Keratinocyte (primary cell): ENCODE measurements around the gene DNAJC17. TPM values are rescaled to one million over a fixed set of nuclear protein-coding genes. Genes with fewer than 3 reads are reported as not detected.

ENCODE experiments used
- DNase-seq: peaks from one replicate; pipeline ENCODE4 v3.0.0-alpha.2; 2011; ENCODE audit warnings: low read depth, missing footprints, low spot score
- FAIRE-seq: peaks from 2 replicates; lab custom pipeline; 2011; peaks lifted over from hg19 to GRCh38; lab: Jason Lieb, UNC
- H2AFZ ChIP-seq: 2 replicates; pipeline ENCODE4 v1.6.0; 2012; ENCODE audit warnings: low read length, control low read depth, inconsistent platforms; ENCODE audit not compliant: control insufficient read depth
- H3K27ac ChIP-seq: 2 replicates; pipeline ENCODE4 v1.5.1; 2011; ENCODE audit warnings: low read length; ENCODE audit not compliant: control insufficient read depth, insufficient read depth
- H3K27me3 ChIP-seq: 3 replicates; pipeline ENCODE4 v1.6.0; 2011; ENCODE audit warnings: low read length; ENCODE audit not compliant: control insufficient read depth, insufficient read depth; ENCODE audit errors: extremely low read depth
- H3K36me3 ChIP-seq, 2 experiments: 2 replicates in 1 of 2; 3 replicates in 1 of 2; pipeline ENCODE4 v1.5.1; 2011; ENCODE audit warnings: low read length in 2 of 2, mild to moderate bottlenecking in 1 of 2; ENCODE audit not compliant: control insufficient read depth in 2 of 2, insufficient read depth in 2 of 2; ENCODE audit errors: extremely low read depth in 1 of 2
- H3K4me1 ChIP-seq: 3 replicates; pipeline ENCODE4 v1.5.1; 2011; ENCODE audit warnings: low read length; ENCODE audit not compliant: control insufficient read depth, insufficient read depth; ENCODE audit errors: extremely low read depth
- H3K4me2 ChIP-seq: 3 replicates; pipeline ENCODE4 v1.6.0; 2011; ENCODE audit warnings: low read depth, low read length; ENCODE audit not compliant: control insufficient read depth, insufficient read depth; ENCODE audit errors: extremely low read depth
- H3K4me3 ChIP-seq, 3 experiments: fragments of 200-600 bp in 1 of 3; sonication (generic) in 1 of 3; 2 replicates in 2 of 3; 3 replicates in 1 of 3; pipeline ENCODE4 v1.5.1; 2011 to 2016; ENCODE audit warnings: low read length in 3 of 3, mild to moderate bottlenecking in 3 of 3, control low read depth in 2 of 3, inconsistent platforms in 1 of 3, low read depth in 1 of 3, mixed read lengths in 1 of 3, mixed run types in 1 of 3, moderate library complexity in 1 of 3; ENCODE audit not compliant: control insufficient read depth in 2 of 3, insufficient read depth in 2 of 3; ENCODE audit errors: extremely low read depth in 1 of 3
- H3K79me2 ChIP-seq: 2 replicates; pipeline ENCODE4 v1.6.0; 2012; ENCODE audit warnings: low read length; ENCODE audit not compliant: control insufficient read depth, insufficient read depth
- H3K9ac ChIP-seq: 3 replicates; pipeline ENCODE4 v1.6.0; 2011; ENCODE audit warnings: low read length; ENCODE audit not compliant: control insufficient read depth, insufficient read depth; ENCODE audit errors: extremely low read depth
- H3K9me1 ChIP-seq: 3 replicates; pipeline ENCODE4 v1.6.0; 2011; ENCODE audit warnings: low read length; ENCODE audit not compliant: control insufficient read depth, insufficient read depth; ENCODE audit errors: extremely low read depth
- H3K9me3 ChIP-seq: 2 replicates; pipeline ENCODE4 v1.5.1; 2012; ENCODE audit warnings: low read depth, low read length; ENCODE audit not compliant: control insufficient read depth
- H4K20me1 ChIP-seq: 3 replicates; pipeline ENCODE4 v1.6.0; 2011; ENCODE audit warnings: low read length; ENCODE audit not compliant: control insufficient read depth, insufficient read depth; ENCODE audit errors: extremely low read depth
- CTCF ChIP-seq, 3 experiments: IDR thresholded peaks in 1 of 3; conservative IDR thresholded peaks in 1 of 3; optimal IDR thresholded peaks in 1 of 3; 2 replicates in 2 of 3; 3 replicates in 1 of 3; pipeline versions ENCODE3 to v1.5.1; 2011; ENCODE audit warnings: low read length in 3 of 3, mild to moderate bottlenecking in 3 of 3, moderate library complexity in 2 of 3, control low read depth in 1 of 3, inconsistent platforms in 1 of 3; ENCODE audit not compliant: insufficient read depth in 2 of 3; ENCODE audit errors: extremely low read depth in 1 of 3
- EZH2 ChIP-seq: IDR thresholded peaks from one replicate; pipeline ENCODE4 v1.6.1; 2012; ENCODE audit warnings: inconsistent platforms, mild to moderate bottlenecking, low read length, moderate library complexity
- dilution Hi-C: fragments of 300-500 bp; cut with MboI; formaldehyde crosslinking; loops from one replicate; pipeline ENCODE4 v1.7.0; 2020; ENCODE audit warnings: low sequenced_read_pairs; ENCODE audit not compliant: extremely low pct_ligation_motif_present
- polyA plus RNA-seq, 5 experiments: library from polyadenylated mRNA; depleted of rRNA in 3 of 5; stranded (reverse) in 3 of 5; stranded (forward) in 1 of 5; unstranded in 1 of 5; fragments of >200 nt; gene quantifications; 1 replicate in 1 of 5; 2 replicates in 3 of 5; 3 replicates in 1 of 5; pipeline versions ENCODE4 v1.2.1 to v1.2.3, GENCODE V29; 2011 to 2012; ENCODE audit warnings: missing spikeins in 2 of 5, low read depth in 1 of 5, low replicate concordance in 1 of 5

The DNAJC17 gene
- polyA plus RNA-seq, 1 donor (not counting 4 experiments of a cell fraction or from before 2014, with no cell fraction given), result 35.3 TPM

GRCh38 chr15:40787344-40787841 lies 19.9 kb downstream of the DNAJC17 start:
- peak overlapping the region; percentile 39 for H3K9ac ChIP-seq
- TF ChIP-seq EZH2 (no peak), CTCF (optimal IDR thresholded peaks at IDR 0.05 in 1 of 3, IDR thresholded peaks at IDR 0.05 in 1 of 3, conservative IDR thresholded peaks at IDR 0.05 in 1 of 3; ENCODE audit: extremely low read depth in 1 of 3, insufficient read depth in 2 of 3, low read length in 3 of 3) (no peak)
- H3K9me1 ChIP-seq, result peaks cover 2% of the 10 kb centered on the region
- H4K20me1 ChIP-seq, result peaks cover 1% of the 10 kb centered on the region
- DNase-seq (peak; percentile 83), FAIRE-seq (peak; percentile 89)
- no peak overlapping the region for H2AFZ ChIP-seq
- H3K4me1 ChIP-seq, result peaks cover 47% of the 10 kb centered on the region
- H3K9me3 ChIP-seq, result no peaks in the 10 kb centered on the region
- H3K4me2 ChIP-seq, result peak overlapping the region; percentile 78
- H3K36me3 ChIP-seq, result peaks cover 2 to 3% of the 10 kb centered on the region in 2 experiments
- dilution Hi-C loops, result loop anchor here (10.0 kb wide), 1 partner anchor 97 kb away; no protein-coding TSS in a partner anchor
- peak overlapping the region; percentile 84 for H3K27ac ChIP-seq
- peak overlapping the region in 1 of 3 experiments; percentile 32 for H3K4me3 ChIP-seq
- H3K27me3 ChIP-seq, result no peaks in the 10 kb centered on the region
- peaks cover 19% of the 10 kb centered on the region for H3K79me2 ChIP-seq

DNA sequence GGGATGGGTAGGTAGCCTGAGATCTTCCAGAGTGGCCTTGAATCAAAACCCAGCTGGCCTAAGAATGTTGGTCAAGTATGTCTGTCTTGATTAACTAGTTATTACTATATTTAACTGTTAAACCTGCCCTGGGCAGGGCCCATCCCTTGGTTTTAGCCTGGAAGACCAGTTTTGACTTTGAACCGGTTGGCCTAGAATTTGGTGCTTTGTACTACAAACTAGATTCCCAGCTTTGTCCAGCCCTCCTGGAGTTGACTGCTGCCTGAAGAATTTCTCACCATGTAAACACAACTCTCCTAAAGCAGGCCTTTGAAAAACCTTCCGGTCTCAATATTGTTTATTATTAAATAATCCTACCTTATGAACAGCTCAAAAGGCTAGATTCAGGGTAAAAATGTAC lies 21.5 kb downstream of the DNAJC17 start:
- Histone ChIP-seq H3K4me1 (peaks cover 44% of the 10 kb centered on the region), H3K4me2 (peak overlapping the region; percentile 23), H3K79me2 (peaks cover 16% of the 10 kb centered on the region), H3K9ac (no peak overlapping the region), H2AFZ (no peak overlapping the region), H3K27me3 (no peaks in the 10 kb centered on the region), H3K4me3 (no peak overlapping the region), H4K20me1 (peaks cover 4% of the 10 kb centered on the region), H3K9me3 (no peaks in the 10 kb centered on the region), H3K36me3 (peaks cover 0 to 3% of the 10 kb centered on the region in 2 experiments), H3K27ac (peak overlapping the region; percentile 27), H3K9me1 (peaks cover 2% of the 10 kb centered on the region)
- dilution Hi-C loops, result loop anchor here (10.0 kb wide), 1 partner anchor 99 kb away; no protein-coding TSS in a partner anchor
- no peak for TF ChIP-seq EZH2
- TF ChIP-seq CTCF (optimal IDR thresholded peaks at IDR 0.05 in 1 of 3, IDR thresholded peaks at IDR 0.05 in 1 of 3, conservative IDR thresholded peaks at IDR 0.05 in 1 of 3; ENCODE audit: extremely low read depth in 1 of 3, insufficient read depth in 2 of 3, low read length in 3 of 3), result no peak
- DNase-seq (no peak), FAIRE-seq (no peak)
